Hematopoietic multipotent progenitor cell treated with erythropoietin and hydrocortisone succinate and interleukin-3 and kit ligand, for 15 days (in vitro differentiated cells): ENCODE measurements around the gene RNF157.
A peak's percentile ranks its signal among the peaks of the same experiment; 100 is the strongest.

Source experiments
- DNase-seq: peaks from one replicate; pipeline ENCODE4 v3.0.0-alpha.2; 2015; ENCODE audit warnings: low spot score

The RNF157 gene

GRCh38 chr17:76123191-76123499 lies 117.1 kb downstream of the RNF157 start:
- no peak for DNase-seq

- DNase-seq, result no peak
These were observed 117.7 kb downstream of the RNF157 start for GRCh38 chr17:76122431-76123190.

DNA sequence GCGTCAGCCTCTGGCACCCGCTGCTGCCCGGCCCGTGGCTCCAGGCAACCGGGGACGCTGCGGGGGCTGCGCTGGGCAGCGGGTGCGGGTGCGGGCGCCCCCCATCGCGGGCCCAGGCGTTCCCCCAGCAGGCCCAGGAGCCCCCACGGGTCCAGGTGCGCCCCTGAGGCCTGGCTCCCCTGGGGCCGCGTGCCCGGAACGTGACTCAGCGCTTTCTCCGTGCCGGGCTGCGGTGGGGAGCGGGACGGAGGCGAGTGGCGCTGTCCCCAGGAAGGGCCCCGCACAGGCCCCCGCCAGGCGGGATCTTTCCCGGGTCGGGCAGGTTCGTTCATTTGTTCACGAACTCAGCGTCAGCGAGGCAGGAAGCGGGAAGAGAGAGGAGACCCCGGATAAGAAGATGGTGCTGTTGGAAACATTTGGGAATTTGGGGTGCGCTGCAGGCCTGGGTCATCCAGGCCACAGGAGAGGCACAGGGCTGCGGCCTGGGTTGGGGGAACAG lies 118.3 kb downstream of the RNF157 start:
- DNase-seq, result no peak

GRCh38 chr17:76120658-76121008 lies 119.7 kb downstream of the RNF157 start:
- DNase-seq, result no peak

GRCh38 chr17:76119409-76120371 lies 120.6 kb downstream of the RNF157 start:
- DNase-seq, result no peak

DNA sequence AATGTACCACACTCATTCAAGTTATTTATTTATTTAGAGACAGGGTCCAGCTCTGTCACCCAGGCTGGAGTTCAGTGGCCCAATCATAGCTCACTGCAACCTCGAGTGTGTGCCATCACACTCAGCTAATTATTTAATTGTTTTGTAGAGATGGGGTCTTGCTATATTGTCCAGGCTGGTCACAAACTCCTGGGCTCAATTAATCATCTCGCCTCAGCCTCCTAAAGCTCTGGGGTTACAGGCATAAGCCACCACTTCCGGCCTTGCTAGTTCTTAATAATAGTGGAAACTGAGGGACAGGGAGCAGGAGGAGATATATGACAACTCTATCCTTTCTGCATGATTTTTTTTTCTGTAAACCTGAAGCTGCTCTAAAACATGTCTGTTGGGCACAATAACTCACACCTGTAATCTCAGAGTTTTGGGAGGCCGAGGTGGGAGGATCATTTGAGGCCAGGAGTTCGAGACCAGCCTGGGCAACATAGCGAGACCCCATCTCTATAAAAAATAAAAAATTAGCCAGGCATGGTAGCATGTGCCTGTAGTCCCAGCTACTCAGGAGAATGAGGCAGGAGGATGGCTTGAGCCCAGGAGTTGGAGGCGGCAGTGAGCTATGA lies 125.0 kb downstream of the RNF157 start:
- no peak for DNase-seq

DNA sequence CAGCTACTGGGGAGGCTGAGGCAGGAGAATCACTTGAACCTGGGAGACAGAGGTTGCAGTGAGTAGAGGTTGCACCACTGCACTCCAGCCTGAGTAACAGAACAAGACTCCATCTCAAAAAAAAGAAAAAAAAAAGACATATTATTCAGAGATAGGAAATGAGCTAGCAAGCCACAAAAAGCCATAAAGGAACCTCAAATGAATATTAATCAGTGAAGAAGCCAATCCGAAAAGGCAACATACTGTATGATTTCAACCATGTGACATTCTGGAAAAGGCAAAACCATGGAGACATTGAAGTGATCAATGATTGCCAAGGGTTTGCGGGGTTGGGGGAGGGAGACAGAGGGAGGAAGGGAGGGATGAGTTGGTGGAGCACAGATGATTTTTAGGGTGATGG lies 128.3 kb downstream of the RNF157 start:
- no peak for DNase-seq

DNA sequence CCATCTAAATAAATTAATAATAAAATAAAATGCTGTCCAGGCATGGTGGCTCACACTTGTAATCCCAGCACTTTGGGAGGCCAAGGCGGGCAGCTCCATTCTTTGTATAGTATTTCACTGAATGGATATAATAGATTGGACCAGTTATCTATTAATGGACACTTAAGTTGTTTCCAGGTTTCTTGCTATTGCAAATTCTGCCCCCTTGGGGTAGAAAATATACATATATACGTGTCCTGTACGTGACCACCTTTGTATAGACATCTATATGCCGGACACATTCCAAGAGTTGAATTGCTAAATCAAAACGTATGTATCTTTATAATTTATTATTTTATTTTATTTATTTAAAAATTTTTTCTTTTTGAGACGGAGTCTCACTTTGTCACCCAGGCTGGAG lies 132.8 kb downstream of the RNF157 start:
- DNase-seq, result peak; percentile 61

- no peak for DNase-seq
These were observed 133.6 kb downstream of the RNF157 start for GRCh38 chr17:76106703-76107102.

DNA sequence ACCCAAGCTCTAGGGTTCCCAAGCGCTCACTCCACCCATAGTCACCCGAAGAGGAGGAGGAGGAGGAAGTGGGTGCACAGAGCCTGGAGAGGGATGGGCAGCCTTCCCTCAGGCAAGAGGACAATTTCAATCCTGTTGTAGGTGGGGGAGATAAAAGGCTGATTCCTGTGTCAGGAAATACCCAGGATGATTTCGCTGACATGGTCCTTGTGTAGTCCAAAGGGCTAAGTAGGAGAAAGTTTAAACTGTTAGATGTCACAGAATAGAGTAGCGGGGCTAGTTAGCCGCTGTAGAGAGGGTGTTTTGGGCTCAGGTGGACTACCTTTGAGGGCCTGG lies 135.4 kb downstream of the RNF157 start:
- no peak for DNase-seq

DNA sequence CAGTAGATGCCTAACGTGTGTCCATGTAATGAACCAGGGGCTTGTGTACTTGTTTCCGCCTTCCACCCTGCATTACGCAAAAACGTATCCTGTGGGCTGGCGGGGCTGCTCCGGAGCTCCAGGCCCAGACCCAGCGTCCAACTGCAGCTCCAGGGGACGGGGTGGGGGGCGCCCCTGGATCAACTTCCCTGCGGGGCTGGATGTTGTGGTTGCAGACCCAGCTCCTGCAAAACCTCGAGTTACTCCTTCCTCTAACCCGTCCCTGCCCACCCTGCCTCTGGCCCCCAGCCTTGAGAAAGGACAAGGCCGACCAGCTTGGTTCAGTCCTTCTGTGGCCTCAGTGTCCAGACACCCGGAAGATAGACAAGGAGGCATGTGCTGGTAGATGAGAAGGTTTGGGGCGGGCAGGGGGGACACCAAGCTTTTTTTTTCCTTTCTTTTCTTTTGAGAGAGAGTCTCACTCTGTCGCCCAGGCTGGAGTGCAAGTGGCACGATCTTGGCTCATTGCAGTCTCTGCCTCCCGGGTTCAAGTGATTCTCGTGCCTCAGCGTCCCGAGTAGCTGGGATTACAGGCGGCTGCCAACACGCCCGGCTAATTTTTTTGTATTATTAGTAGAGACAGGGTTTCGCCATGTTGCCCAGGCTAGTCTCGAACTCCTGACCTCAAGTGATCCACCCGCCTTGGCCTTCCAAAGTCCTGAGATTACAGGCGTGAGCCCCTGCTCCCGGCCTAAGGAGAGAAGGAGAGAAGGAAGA lies 136.0 kb downstream of the RNF157 start:
- no peak for DNase-seq

DNA sequence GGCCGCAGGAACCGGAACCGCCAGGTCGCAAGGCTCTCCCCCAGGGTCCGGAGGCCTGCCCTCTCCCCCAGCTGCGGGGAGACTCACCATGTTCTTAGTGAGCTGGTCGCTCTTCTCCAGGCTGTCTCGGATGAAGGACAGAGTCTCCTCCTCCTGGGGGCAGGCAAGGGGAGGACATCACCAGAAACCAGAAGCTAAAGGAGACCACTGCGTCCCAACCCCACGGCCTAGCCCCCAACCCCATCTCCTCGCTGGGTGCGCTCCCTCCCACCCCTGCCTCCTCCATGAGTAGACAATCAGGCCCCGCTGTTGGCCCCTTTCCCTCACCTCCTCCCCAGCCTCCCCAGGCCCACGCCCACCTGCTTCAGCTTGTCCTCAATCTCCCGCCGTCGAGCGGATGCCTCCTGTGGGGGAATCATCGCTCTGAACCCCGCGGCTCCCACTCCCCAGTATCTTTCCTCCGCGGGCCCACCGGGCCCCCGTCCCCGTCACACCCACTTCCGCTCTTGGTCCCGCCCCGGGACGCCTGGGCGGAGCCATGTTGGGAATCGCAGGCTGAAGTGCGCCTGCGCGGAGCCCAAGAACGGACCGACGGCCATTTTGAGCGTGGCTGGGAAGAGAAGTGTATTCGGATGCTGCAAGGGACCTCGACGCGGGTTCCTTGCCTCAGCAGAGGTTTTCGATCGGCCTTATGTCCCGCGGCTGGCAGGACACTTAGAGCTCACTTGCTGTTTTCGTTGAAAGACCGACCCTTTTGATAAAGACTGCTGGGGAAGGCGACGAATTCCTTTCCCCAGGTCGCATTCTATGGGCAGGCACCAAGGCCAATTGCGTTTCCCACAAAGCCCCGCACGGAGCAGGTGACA lies 136.8 kb downstream of the RNF157 start, which contains the start of gene EXOC7:
EXOC7 (minus strand) TSS at position 514 of the 866 bp plus-strand sequence; CDS start at position 419, 95 bp downstream.
- DNase-seq, result peak; percentile 95

DNA sequence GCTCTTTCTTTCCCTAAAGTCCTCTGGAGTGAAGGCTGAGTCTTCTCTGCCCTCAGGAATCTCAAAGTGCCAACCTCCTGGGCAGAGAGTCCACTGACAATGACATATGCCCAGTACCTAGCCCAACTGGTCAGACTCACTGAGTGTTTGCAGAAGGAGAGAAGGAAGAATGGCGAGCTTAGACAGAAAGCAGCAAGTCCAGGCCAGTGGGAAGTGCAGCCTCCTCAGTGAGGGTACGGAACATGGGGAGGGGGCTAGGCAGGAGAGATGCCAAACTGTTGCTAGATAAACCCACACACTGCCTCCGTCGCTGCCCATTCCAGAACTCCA lies 137.4 kb downstream of the RNF157 start:
- no peak for DNase-seq

GRCh38 chr17:76097716-76098295 lies 142.5 kb downstream of the RNF157 start:
- no peak for DNase-seq

DNA sequence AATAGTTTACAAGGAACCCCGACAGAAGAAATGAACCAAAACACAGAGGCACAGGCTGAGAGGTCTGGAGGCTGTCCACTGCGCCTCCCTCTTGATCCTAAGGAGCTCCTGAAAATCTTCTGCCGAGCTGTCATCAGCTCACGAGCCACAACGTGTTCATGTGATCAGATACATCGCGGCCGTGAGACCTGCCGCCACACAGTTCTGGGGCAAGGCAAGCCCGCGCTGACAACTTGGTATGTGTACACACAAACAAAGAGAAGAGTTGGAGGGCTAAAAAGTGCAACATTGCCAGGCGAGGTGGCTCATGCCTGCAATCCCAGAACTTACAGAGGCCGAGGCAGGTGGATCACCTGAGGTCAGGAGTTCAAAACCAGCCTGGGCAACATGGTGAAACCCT lies 144.3 kb downstream of the RNF157 start:
- no peak for DNase-seq

DNA sequence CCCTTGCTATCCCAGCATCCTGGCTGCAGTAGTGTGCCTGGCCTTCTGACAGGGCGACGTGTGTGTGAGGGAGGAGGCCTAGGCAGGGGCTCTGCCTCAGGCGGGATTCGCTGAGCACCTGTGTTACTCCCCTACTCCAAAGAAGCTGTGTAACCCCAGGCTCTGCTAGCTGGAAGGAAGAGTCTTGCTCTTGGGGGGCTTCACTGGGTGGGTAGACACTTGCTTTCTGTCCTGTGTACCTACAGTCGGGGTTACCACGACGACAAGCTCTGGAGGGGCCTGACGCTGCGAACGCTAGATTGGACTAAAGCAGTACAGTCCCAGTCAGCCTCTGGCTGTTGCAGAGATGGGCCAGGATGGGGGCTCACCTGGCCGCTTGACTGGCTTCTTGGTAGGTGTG lies 146.2 kb downstream of the RNF157 start:
- DNase-seq, result no peak

DNA sequence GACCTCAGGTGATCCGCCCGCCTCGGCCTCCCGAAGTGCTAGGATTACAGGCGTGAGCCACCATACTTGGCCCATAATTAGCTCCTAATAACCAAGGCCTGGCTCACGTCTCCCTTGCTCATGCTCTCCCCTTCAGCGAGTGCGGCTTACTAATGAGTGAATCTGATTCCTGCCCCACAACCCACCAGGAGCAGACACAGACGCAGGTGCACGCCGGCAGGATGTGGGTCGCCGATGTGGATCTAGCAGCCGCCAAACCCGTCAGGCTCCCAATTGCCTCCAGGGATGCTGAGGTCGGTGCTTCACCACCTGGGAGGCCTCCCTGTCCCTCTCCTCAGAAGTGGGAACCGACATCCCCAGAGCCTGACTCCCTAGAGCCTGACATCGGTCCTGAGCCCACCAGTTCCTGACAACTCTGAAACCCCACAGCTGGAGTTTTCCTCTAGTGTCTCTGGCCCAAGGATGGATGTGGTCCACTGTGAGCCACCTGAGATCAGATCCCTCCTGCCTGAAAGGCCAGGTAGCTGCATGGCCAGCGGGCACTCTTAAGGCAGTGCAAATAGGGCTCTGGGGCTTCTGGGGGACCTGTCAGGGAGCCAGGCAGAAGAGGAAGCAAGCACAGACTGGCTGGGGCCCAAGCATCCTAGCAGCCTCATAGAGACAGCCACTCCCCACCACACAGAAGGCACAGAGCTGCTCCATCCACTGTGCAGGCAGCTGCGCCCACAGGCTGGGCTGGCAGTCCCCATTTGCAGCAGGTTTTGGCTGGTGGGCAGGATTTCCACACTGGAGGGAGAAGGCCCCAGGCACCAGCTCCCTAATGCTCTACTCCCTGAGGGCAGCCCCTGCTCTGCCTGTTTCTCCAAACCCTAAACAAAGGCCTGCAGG lies 147.5 kb downstream of the RNF157 start:
- DNase-seq, result no peak
